ENCODE measurements around the gene XRCC5. TPM values are rescaled to one million over a fixed set of nuclear protein-coding genes. Genes with fewer than 3 reads are reported as not detected.

XRCC5 gene
- total and polyA plus RNA-seq, 10 donors = 63.5 to 252 (median 179) TPM

DNA sequence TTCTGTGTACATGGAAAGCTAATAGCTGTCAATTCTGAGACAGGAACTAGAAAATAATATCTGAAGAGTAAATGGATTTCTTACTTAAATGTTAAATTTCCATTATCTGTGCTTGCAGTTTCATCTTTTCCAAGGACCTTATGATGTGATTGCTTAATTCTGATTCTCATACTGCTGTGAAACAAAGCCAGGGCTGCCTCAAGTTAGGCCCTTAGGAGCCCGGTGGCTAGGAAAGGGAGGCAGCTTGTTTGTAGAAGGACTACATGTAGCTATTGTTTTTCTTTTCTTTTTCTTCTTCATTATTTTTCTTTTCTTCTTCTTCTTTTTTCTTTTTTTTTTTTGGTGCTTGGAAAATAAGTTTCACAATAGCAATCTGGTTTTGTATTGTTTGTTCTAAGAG lies 50.5 kb downstream of the XRCC5 start:
- no peak for TF ChIP-seq POLR2A (IDR thresholded peaks at IDR 0.05)
- no peak for TF ChIP-seq POLR2AphosphoS5 (IDR thresholded peaks at IDR 0.05)
- TF ChIP-seq, protein P1, sequence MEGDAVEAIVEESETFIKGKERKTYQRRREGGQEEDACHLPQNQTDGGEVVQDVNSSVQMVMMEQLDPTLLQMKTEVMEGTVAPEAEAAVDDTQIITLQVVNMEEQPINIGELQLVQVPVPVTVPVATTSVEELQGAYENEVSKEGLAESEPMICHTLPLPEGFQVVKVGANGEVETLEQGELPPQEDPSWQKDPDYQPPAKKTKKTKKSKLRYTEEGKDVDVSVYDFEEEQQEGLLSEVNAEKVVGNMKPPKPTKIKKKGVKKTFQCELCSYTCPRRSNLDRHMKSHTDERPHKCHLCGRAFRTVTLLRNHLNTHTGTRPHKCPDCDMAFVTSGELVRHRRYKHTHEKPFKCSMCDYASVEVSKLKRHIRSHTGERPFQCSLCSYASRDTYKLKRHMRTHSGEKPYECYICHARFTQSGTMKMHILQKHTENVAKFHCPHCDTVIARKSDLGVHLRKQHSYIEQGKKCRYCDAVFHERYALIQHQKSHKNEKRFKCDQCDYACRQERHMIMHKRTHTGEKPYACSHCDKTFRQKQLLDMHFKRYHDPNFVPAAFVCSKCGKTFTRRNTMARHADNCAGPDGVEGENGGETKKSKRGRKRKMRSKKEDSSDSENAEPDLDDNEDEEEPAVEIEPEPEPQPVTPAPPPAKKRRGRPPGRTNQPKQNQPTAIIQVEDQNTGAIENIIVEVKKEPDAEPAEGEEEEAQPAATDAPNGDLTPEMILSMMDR (IDR thresholded peaks at IDR 0.05 in 8 of 11, conservative IDR thresholded peaks at IDR 0.05 in 3 of 11) = no peak
- WGBS, 5 donors = 88 to 100% (median 94%) methylated on average over 1 of the region's 1 CpG
- DNase-seq = no peak
- H3K4me3 ChIP-seq = no peak overlapping the region
- no peaks in the 10 kb centered on the region for H3K9me3 ChIP-seq
- no peaks in the 10 kb centered on the region for H3K27me3 ChIP-seq (replicated peaks in 1 of 7)
- H3K27ac ChIP-seq = no peak overlapping the region
- peaks cover 0 to 100% (median 83%) of the 10 kb centered on the region in 6 donors for H3K36me3 ChIP-seq
- intact Hi-C loops (cut with DNase I; ENCODE audit: low total_unique reads) = no loop called here
- peaks cover 0 to 16% (median 3%) of the 10 kb centered on the region in 6 donors for H3K4me1 ChIP-seq

DNA sequence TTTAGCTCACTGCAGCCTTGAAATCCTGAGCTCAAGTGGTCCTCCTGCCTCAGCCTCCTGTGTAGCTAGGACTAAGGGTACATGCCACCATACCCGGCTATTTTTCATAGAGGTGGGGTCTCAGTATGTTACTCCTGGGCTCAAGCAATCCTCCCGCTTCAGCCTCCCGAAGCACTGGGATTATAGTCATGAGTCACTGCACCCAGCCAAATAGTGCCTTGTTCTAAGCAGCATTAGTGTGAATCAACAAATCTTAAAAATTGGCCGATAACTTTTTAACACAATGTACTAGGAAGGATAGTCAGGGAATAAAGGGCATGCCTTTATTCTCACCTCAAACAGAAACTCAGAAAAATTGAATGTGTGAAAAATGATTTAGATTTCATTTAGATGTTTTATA lies 51.6 kb downstream of the XRCC5 start:
- TF ChIP-seq POLR2A (IDR thresholded peaks at IDR 0.05) (no peak), POLR2AphosphoS5 (IDR thresholded peaks at IDR 0.05) (no peak)
- TF ChIP-seq, protein P1 (IDR thresholded peaks at IDR 0.05 in 8 of 11, conservative IDR thresholded peaks at IDR 0.05 in 3 of 11) = no peak
- no peak overlapping the region for H3K4me3 ChIP-seq
- H3K27me3 ChIP-seq (replicated peaks in 1 of 7) = no peaks in the 10 kb centered on the region
- DNase-seq = no peak
- WGBS, 5 donors = 86 to 97% (median 94%) methylated on average over 4 of the region's 4 CpGs
- no peak overlapping the region for H3K27ac ChIP-seq
- H3K4me1 ChIP-seq = peaks cover 0 to 18% (median 3%) of the 10 kb centered on the region in 6 donors
- no peaks in the 10 kb centered on the region for H3K9me3 ChIP-seq
- intact Hi-C loops (cut with DNase I; ENCODE audit: low total_unique reads) = no loop called here
- peaks cover 0 to 100% (median 84%) of the 10 kb centered on the region in 6 donors for H3K36me3 ChIP-seq

DNA sequence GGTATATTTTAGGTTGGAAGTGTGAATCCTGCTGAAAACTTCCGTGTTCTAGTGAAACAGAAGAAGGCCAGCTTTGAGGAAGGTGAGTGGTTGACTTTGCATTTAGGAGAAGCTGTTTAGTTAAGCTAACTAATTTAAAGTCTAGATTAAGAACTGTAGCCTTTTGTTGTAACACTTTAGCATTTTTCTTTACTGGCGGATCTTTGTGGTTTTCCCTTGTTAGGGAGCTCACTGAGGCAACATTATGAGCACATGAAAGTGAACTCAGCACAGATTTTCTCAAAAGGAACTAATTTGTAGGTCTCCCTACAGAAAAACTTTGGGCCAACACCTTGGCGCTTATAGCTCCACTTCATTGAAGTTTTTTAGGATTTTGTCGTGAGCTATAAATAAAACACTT lies 52.8 kb downstream of the XRCC5 start:
- WGBS, 5 donors = 82 to 90% (median 88%) methylated on average over 4 of the region's 4 CpGs
- intact Hi-C loops (cut with DNase I; ENCODE audit: low total_unique reads) = no loop called here
- H3K9me3 ChIP-seq = no peaks in the 10 kb centered on the region
- no peak for TF ChIP-seq POLR2AphosphoS5 (IDR thresholded peaks at IDR 0.05)
- TF ChIP-seq, protein P1 (IDR thresholded peaks at IDR 0.05 in 8 of 11, conservative IDR thresholded peaks at IDR 0.05 in 3 of 11) = no peak
- peaks cover 0 to 18% (median 3%) of the 10 kb centered on the region in 6 donors for H3K4me1 ChIP-seq
- H3K27me3 ChIP-seq (replicated peaks in 1 of 7) = no peaks in the 10 kb centered on the region
- no peak overlapping the region for H3K4me3 ChIP-seq
- no peak for DNase-seq
- H3K27ac ChIP-seq = no peak overlapping the region
- peaks cover 5 to 100% (median 82%) of the 10 kb centered on the region in 6 donors for H3K36me3 ChIP-seq

DNA sequence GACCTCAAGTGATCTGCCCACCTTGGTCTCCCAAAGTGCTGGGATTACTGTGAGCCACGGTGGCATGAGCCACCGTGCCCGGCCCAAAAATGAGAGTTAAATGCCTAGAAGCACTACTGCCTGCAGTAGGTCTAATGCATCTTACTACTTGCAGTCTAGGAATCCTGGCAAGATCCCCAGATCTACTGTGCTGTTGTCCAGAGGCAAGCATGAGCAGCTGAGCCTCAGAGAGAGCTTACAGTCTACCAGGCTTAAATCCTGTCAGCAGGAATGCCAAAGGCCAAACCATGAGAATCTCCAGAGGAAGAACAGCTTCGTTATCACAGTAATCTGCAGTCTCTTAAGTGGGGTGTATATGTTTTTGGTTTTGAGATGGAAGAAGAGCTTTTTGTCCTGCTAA lies 54.4 kb downstream of the XRCC5 start:
- Histone ChIP-seq H3K27me3 (replicated peaks in 1 of 7) (no peaks in the 10 kb centered on the region), H3K4me3 (no peak overlapping the region), H3K9me3 (no peaks in the 10 kb centered on the region), H3K27ac (no peak overlapping the region), H3K4me1 (peaks cover 0 to 12% (median 0%) of the 10 kb centered on the region in 6 donors), H3K36me3 (peaks cover 5 to 100% (median 78%) of the 10 kb centered on the region in 6 donors)
- intact Hi-C loops (cut with DNase I; ENCODE audit: low total_unique reads) = no loop called here
- no peak for TF ChIP-seq POLR2A (IDR thresholded peaks at IDR 0.05)
- TF ChIP-seq, protein P1 (IDR thresholded peaks at IDR 0.05 in 8 of 11, conservative IDR thresholded peaks at IDR 0.05 in 3 of 11) = no peak
- no peak for TF ChIP-seq POLR2AphosphoS5 (IDR thresholded peaks at IDR 0.05)
- no peak for DNase-seq
- 92 to 95% (median 93%) methylated on average over 4 of the region's 4 CpGs for WGBS, 5 donors
